Measurements from ENCODE around the gene TTF1. TPM values are rescaled to one million over a fixed set of nuclear protein-coding genes. Genes with fewer than 3 reads are reported as not detected.

TTF1 gene
- total RNA-seq, 4 donors from 2014 or later, result 5.6 to 16.5 (median 10.3) TPM

GRCh38 chr9:132367613-132368313 is 38.9 kb downstream of the TTF1 start:
- Histone ChIP-seq H3K36me3 (no peaks in the 10 kb centered on the region), H3K27ac (no peak overlapping the region), H3K27me3 (no peaks in the 10 kb centered on the region), H3K9me3 (no peaks in the 10 kb centered on the region), H3K4me1 (no peaks in the 10 kb centered on the region), H3K4me3 (no peak overlapping the region)
- TF ChIP-seq CTCF (IDR thresholded peaks at IDR 0.05) (no peak), POLR2A (IDR thresholded peaks at IDR 0.05) (no peak)
- no peak for DNase-seq
- intact Hi-C loops (cut with DNase I; ENCODE audit: low total_unique reads), result no loop called here

- no peak overlapping the region for H3K27ac ChIP-seq
- intact Hi-C loops (cut with DNase I; ENCODE audit: low total_unique reads), result no loop called here
- TF ChIP-seq POLR2A (IDR thresholded peaks at IDR 0.05) (no peak), CTCF (IDR thresholded peaks at IDR 0.05) (no peak)
- DNase-seq, result no peak
- no peak overlapping the region for H3K4me3 ChIP-seq
- H3K9me3 ChIP-seq, result no peaks in the 10 kb centered on the region
- no peaks in the 10 kb centered on the region for H3K27me3 ChIP-seq
- no peaks in the 10 kb centered on the region for H3K4me1 ChIP-seq
- no peaks in the 10 kb centered on the region for H3K36me3 ChIP-seq
Measured at GRCh38 chr9:132366481-132366880, 40.2 kb downstream of the TTF1 start.

- H3K4me1 ChIP-seq, result no peaks in the 10 kb centered on the region
- no peaks in the 10 kb centered on the region for H3K9me3 ChIP-seq
Measured at GRCh38 chr9:132365986-132366385, 40.7 kb downstream of the TTF1 start.

GRCh38 chr9:132364068-132364467 is 42.6 kb downstream of the TTF1 start:
- no peaks in the 10 kb centered on the region for H3K36me3 ChIP-seq
- H3K4me3 ChIP-seq, result no peak overlapping the region
- H3K27ac ChIP-seq, result no peak overlapping the region
- TF ChIP-seq CTCF (IDR thresholded peaks at IDR 0.05) (no peak), POLR2A (IDR thresholded peaks at IDR 0.05) (no peak)
- H3K9me3 ChIP-seq, result no peaks in the 10 kb centered on the region
- H3K4me1 ChIP-seq, result no peaks in the 10 kb centered on the region
- intact Hi-C loops (cut with DNase I; ENCODE audit: low total_unique reads), result no loop called here
- no peak for DNase-seq
- H3K27me3 ChIP-seq, result no peaks in the 10 kb centered on the region

More at GRCh38 chr9:132365986-132366385, 40.7 kb downstream of the TTF1 start:
- no peak for DNase-seq
- intact Hi-C loops (cut with DNase I; ENCODE audit: low total_unique reads), result no loop called here
- H3K27me3 ChIP-seq, result no peaks in the 10 kb centered on the region
- no peaks in the 10 kb centered on the region for H3K36me3 ChIP-seq
- no peak overlapping the region for H3K27ac ChIP-seq
- TF ChIP-seq CTCF (IDR thresholded peaks at IDR 0.05) (no peak), POLR2A (IDR thresholded peaks at IDR 0.05) (no peak)
- H3K4me3 ChIP-seq, result no peak overlapping the region

- intact Hi-C loops (cut with DNase I; ENCODE audit: low total_unique reads), result no loop called here
- H3K27ac ChIP-seq, result no peak overlapping the region
- no peaks in the 10 kb centered on the region for H3K36me3 ChIP-seq
- no peak for DNase-seq
- peaks cover 4 to 5% of the 10 kb centered on the region in 2 donors for H3K4me1 ChIP-seq
- TF ChIP-seq POLR2A (IDR thresholded peaks at IDR 0.05) (no peak), CTCF (IDR thresholded peaks at IDR 0.05) (no peak)
- H3K27me3 ChIP-seq, result no peaks in the 10 kb centered on the region
- H3K4me3 ChIP-seq, result no peak overlapping the region
- H3K9me3 ChIP-seq, result no peaks in the 10 kb centered on the region
Measured at GRCh38 chr9:132357764-132358163, 48.9 kb downstream of the TTF1 start.

All from uterus (tissue), 4 donors.